Retinal pigment epithelial cell (primary cell): ENCODE results near the gene ATG9B.

Source experiments
- DNase-seq: peaks from one replicate; pipeline ENCODE4 v3.0.0-alpha.2; 2010; ENCODE audit warnings: low read depth
- H3K4me3 ChIP-seq: 2 replicates; pipeline ENCODE4 v1.5.1; 2011; ENCODE audit warnings: mild to moderate bottlenecking, low read length, control low read depth, moderate library complexity
- TF ChIP-seq, protein P1 (sequence below): conservative IDR thresholded peaks from 2 replicates; pipeline ENCODE4 v1.5.1; 2011; ENCODE audit warnings: low read depth, low read length, control low read depth, inconsistent platforms

Gene ATG9B

DNA sequence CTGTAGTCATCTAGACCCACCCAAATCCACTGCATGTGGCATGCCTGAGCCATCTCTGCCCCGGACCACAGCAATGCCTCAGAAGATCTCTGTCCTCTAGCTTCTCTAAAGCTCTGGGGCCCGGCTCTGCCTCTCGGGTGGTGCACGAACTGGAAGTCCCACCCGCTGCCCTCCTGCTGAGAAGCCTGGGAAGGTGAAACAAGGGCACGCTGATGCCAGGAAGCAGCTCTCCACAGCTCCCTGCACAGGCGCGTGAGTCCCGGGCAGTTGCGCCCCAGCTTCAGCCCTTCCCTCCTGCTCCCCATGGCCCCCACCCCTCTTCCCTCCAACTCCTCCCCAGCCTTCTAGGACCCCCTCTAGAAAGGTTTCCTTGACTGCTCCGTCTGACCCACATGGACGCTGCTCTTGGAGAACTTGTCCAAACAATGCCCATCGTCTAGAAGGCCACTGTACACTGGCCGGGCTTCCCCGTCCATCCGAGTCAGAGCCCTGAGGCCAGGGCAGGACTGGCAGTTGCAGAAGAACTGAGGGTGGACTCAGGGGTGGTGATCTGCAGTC is 58.9 kb downstream of the ATG9B start:
- no peak overlapping the region for H3K4me3 ChIP-seq
- TF ChIP-seq, protein P1, sequence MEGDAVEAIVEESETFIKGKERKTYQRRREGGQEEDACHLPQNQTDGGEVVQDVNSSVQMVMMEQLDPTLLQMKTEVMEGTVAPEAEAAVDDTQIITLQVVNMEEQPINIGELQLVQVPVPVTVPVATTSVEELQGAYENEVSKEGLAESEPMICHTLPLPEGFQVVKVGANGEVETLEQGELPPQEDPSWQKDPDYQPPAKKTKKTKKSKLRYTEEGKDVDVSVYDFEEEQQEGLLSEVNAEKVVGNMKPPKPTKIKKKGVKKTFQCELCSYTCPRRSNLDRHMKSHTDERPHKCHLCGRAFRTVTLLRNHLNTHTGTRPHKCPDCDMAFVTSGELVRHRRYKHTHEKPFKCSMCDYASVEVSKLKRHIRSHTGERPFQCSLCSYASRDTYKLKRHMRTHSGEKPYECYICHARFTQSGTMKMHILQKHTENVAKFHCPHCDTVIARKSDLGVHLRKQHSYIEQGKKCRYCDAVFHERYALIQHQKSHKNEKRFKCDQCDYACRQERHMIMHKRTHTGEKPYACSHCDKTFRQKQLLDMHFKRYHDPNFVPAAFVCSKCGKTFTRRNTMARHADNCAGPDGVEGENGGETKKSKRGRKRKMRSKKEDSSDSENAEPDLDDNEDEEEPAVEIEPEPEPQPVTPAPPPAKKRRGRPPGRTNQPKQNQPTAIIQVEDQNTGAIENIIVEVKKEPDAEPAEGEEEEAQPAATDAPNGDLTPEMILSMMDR = no peak
- DNase-seq = no peak
